GM20000 (cell line): ENCODE measurements around the gene IRF3.
A peak's percentile ranks its signal among the peaks of the same experiment; 100 is the strongest.

Experiments used
- DNase-seq: peaks from one replicate; pipeline ENCODE4 v3.0.0; 2012; ENCODE audit warnings: low spot score
- CTCF ChIP-seq: IDR thresholded peaks from 2 replicates; pipeline ENCODE4 v1.5.1; 2012; ENCODE audit warnings: mild to moderate bottlenecking, control low read depth; ENCODE audit errors: extremely low read depth, missing control alignments

Gene IRF3

GRCh38 chr19:49646586-49646985 is 19.1 kb downstream of the IRF3 start:
- DNase-seq: no peak
- TF ChIP-seq CTCF: no peak

GRCh38 chr19:49645995-49646394 is 19.7 kb downstream of the IRF3 start:
- DNase-seq: no peak
- TF ChIP-seq CTCF: no peak

GRCh38 chr19:49645592-49645991 is 20.1 kb downstream of the IRF3 start:
- TF ChIP-seq CTCF: no peak
- DNase-seq: no peak

GRCh38 chr19:49643466-49643865 is 22.2 kb downstream of the IRF3 start:
- no peak for DNase-seq
- TF ChIP-seq CTCF: no peak

- DNase-seq: no peak
- no peak for TF ChIP-seq CTCF
Observed at GRCh38 chr19:49642492-49643035, 23.1 kb downstream of the IRF3 start.

GRCh38 chr19:49641688-49642491 is 23.8 kb downstream of the IRF3 start, which contains the start of gene SCAF1:
Gene SCAF1, plus strand, starts transcription at chr19:49642209. Its CDS starts 2,818 bp downstream, at chr19:49645027.
- DNase-seq: peak; percentile 98
- no peak for TF ChIP-seq CTCF

GRCh38 chr19:49640113-49640898 is 25.4 kb downstream of the IRF3 start, which contains the start of gene RRAS:
Gene RRAS, minus strand, starts transcription at chr19:49640143. Its CDS starts 45 bp downstream, at chr19:49640098.
- DNase-seq: peak; percentile 98
- no peak for TF ChIP-seq CTCF
